ENCODE data around the gene RGSL1.
A peak's percentile ranks its signal among the peaks of the same experiment; 100 is the strongest.
"Not testable (repeated sequence)": the region's sequence is repeated elsewhere in the genome, so short reads cannot be mapped to it uniquely, and the experiment has no call there.

RGSL1 gene

GRCh38 chr1:182447124-182447523, 2.8 kb upstream of the RGSL1 start:
- not testable (repeated sequence) for FAIRE-seq

- FAIRE-seq, result no peak
Observed at GRCh38 chr1:182447660-182448059, 2.3 kb upstream of the RGSL1 start.

DNA sequence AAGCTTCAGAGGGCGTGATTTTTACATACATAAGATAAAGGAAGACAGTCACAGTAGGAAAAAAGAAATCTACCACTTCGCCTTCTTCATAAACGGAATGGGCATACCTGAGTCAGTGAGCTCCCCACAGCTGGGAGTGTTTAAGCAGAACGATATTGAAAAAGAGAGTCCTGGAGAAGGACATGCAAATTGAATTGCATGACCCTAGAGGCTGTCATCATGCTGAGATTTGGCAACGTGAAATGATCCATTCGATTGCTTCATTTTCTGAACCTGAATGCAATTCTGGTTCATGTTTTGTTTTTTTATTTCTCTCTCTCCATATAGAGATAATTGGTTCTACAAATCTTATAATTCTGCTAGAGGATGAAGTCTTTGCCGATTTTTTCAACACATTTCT, 3.7 kb downstream of the RGSL1 start:
- no peak for FAIRE-seq

- no peak for FAIRE-seq
Observed at GRCh38 chr1:182457844-182458243, 7.9 kb downstream of the RGSL1 start.

GRCh38 chr1:182459949-182460348, 10.0 kb downstream of the RGSL1 start:
- no peak for FAIRE-seq

- FAIRE-seq, result no peak
Observed at GRCh38 chr1:182460550-182460951, 10.6 kb downstream of the RGSL1 start.

- FAIRE-seq, result no peak
Observed at GRCh38 chr1:182473556-182473955, 23.6 kb downstream of the RGSL1 start.

- FAIRE-seq, result no peak
Observed at GRCh38 chr1:182476625-182477024, 26.7 kb downstream of the RGSL1 start.

DNA sequence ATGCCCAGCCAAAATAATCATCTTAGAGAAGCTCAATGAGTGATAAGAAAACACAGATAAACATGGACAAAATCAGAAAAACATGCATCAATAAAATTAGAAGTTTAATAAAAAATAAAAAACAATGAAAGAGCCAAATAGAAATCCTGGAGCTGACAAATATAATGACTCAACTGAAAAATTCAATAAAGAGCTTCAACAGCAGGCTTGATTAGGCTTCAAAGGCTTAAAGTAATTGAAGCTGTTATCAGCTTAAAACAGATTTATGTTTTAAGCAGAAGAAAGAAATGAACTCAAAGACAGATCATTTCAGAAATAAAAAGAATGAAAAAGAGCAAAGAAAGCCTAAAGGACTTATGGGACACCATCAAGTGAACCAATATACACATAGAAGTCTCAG, 28.3 kb downstream of the RGSL1 start:
- FAIRE-seq, result no peak

- FAIRE-seq, result no peak
Observed at GRCh38 chr1:182484067-182484466, 34.1 kb downstream of the RGSL1 start.

DNA sequence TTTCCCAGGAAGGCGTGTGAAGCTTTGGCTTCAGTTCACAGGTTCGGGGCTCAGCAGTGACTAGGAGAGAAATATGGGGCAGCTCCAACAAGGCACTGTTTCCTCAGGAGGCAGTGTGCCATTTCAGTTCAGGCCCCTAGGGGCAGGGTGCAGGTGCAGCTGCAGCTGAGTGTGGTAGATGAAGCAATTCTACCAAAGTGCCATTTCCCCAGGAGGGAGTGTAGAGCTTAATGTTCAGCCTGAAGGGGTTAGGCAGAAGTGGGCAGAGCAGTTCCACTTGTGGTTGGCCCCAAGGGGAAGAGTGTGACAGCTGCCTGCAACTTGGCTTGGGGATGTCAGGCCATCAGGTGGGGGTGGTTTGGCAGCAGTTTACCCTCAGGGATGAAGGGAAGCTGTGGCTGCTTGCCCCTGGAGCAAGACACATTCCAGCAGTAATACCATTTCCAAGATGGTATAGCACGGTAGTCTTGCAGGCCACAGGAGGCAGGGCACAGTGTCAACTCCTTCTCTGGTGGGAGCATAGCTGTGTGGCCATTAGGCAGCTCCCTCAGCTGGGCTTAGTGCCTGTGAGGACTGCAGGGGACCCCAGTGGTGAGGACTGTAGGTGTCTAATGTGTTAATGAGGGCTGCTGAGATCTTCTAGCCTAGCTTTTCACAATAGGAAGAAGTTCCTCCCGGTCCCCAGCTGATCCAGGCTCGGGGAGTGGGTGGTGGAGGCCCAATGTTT, 34.7 kb downstream of the RGSL1 start:
- FAIRE-seq, result no peak

- FAIRE-seq, result no peak
Observed at GRCh38 chr1:182485861-182486260, 35.9 kb downstream of the RGSL1 start.

DNA sequence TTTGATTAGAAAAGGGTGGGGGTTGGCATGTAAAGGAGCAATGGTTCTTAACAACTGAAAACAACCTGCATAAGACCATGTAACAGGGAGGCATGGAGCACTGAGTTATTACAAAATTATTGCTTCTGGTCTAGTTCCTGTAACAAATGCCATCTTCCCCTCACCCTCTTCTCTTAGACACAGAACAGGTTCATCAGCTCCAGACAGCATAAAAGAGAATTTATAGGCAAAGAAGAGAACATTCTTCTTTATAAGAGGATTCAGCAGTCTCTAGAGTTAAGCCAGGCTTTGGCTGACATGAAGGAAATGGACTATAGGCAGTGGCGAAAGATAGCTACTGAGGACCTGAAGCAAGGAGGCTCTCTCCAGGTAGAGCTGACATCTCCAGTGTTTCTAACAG, 38.9 kb downstream of the RGSL1 start:
- no peak for FAIRE-seq

DNA sequence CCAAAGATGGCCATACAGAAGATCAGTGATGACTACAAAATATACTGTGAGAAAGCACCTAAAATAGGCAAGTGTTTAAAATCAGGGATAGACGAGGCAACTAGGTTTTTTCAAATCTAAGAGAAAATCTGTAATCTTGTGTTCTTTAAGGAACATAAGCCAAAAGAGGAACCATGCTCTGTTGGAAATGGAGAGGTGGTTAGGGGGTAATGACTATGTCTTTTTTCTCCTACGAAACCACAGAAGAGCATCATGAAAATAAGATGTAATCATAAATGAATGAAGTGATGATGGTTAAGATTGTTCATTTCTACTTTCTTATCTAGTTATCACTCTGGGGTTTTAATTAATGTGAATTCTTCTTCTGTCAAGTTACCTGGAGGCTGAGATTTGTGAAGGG, 43.1 kb downstream of the RGSL1 start:
- no peak for FAIRE-seq

DNA sequence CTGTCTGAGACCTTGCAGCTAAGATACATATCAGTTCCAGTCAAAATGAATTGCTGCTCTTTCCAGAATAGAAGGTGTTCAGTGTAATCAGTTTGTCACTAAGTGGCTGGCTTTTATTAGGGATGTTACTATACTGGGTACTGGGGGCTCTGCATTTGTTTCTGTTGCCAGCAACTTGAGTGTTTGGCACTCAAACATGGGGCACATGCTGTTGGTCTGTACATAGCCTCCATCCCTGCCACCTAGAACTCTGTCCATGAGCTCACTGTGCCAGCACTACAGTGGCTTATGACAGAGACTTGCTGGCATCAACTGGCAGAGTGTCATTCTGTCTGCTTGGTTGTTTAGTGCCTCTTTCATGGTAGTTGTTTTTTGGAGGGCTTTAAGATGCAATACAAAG, 45.1 kb downstream of the RGSL1 start:
- no peak for FAIRE-seq

DNA sequence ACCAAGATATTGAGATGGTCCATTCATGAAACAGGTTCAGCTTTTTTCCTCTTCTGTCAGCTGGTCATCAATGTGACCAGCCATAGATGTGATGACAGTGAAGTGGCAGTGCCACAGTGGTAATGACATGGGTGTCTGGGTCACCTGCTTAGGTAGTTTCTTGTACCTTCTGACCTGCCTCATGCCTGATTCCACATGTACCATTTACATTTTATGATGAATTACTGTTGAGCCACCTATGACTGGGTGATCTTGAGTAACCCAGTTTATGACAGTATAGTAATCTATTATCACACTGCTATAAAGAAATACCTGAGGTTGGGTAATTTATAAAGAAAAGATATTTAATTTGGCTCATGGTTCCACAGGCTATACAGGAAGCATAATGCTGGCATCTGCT, 45.7 kb downstream of the RGSL1 start:
- no peak for FAIRE-seq

- FAIRE-seq, result peak; percentile 82
Observed at GRCh38 chr1:182507685-182508084, 57.7 kb downstream of the RGSL1 start.

- FAIRE-seq, result no peak
Observed at GRCh38 chr1:182515556-182515955, 65.6 kb downstream of the RGSL1 start.

- FAIRE-seq, result no peak
Observed at GRCh38 chr1:182520736-182521135, 70.8 kb downstream of the RGSL1 start.

DNA sequence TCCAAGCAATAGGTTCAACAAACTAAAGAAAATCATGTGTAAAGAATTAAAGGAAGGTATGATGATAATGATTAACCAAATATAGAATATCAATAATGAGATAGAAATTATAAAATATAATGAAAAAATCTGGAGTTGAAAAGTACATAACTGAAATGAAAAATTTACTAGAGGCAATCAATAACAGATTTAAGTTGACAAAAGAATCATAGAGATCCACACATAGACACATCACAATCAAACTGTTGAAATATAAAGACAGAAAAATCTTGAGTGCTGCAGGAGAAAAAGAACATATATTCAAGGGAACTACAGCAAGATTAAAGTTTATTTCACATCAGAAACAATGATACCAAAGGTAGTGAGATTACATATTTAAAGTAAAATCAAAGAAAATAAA, 75.4 kb downstream of the RGSL1 start:
- no peak for FAIRE-seq

DNA sequence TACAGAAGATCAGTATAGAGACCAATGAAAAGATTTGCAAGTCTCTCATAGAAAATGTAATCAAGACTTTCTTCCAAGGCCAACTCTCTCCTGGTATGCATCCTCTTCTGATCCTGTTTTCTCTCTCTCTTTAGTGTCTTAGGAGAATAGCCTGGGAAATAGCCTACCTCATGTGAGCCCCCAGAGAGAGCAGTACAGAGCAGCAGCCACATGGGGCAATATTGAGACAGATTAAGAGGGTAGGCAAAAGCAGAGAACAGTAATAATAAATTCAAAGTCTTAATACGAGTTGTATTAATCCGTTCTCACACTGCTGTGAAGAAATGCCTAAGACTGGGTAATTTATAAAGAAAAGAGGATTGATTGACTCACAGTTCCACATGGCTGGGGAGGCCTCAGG, 77.7 kb downstream of the RGSL1 start:
- FAIRE-seq, result no peak

- FAIRE-seq, result not testable (repeated sequence)
Observed at GRCh38 chr1:182528206-182528605, 78.3 kb downstream of the RGSL1 start.

- FAIRE-seq, result no peak
Observed at GRCh38 chr1:182533896-182534295, 84.0 kb downstream of the RGSL1 start.

- no peak for FAIRE-seq
Observed at GRCh38 chr1:182549346-182549745, 99.4 kb downstream of the RGSL1 start.

DNA sequence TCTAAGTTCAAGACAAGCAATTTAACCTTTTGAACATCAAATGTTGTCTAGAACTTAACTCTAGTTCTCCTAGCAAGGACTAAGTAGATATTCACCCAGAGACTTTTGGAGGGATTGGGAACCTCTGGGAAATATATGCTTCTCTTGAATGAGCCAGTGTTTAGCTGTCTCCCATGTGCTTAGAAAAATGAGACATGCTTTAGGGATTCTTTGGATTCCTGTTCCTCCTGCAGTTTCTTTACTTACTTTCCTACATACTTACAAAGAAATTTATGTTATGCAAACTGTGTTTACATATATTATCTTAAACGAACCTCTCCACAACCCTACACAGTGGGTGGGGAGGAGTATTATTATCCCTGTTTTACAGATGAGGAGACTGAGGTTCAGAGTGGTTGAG, 99.9 kb downstream of the RGSL1 start:
- FAIRE-seq, result no peak

Measured in colon (tissue), 2 donors.